ENCODE data around the gene RASL10A.
"Not testable (repeated sequence)": the region's sequence is repeated elsewhere in the genome, so short reads cannot be mapped to it uniquely, and the experiment has no call there.

Gene RASL10A, protein sequence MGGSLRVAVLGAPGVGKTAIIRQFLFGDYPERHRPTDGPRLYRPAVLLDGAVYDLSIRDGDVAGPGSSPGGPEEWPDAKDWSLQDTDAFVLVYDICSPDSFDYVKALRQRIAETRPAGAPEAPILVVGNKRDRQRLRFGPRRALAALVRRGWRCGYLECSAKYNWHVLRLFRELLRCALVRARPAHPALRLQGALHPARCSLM

GRCh38 chr22:29315286-29316140, at the start of gene RASL10A:
Gene RASL10A, minus strand, starts transcription at chr22:29315697. Its CDS starts 451 bp downstream, at chr22:29315246.
- DNase-seq: no peak

DNA sequence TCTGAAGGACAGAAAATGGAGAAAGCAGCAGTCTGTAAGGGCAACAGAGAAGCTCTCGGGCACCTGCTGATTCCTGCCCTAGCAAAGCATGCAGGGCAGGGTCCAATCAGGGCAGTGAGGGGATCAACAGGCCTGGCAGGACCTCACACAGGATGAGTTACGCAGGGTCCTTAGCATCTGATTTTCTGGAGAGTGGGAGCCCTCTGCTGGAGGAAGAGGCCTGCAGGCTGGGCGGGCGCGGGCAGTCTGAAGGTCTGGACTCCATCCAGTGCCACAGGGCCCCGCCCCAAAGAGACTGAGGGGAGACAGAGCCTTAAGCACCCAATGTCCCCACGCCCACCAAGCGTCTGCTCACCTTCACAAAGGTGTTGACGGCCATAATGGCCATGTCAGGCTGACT, 44.0 kb upstream of the RASL10A start:
- no peak for DNase-seq

- DNase-seq: not testable (repeated sequence)
Measured at GRCh38 chr22:29357193-29357890, 41.8 kb upstream of the RASL10A start.

- no peak for DNase-seq
Measured at GRCh38 chr22:29353860-29354259, 38.4 kb upstream of the RASL10A start.

DNA sequence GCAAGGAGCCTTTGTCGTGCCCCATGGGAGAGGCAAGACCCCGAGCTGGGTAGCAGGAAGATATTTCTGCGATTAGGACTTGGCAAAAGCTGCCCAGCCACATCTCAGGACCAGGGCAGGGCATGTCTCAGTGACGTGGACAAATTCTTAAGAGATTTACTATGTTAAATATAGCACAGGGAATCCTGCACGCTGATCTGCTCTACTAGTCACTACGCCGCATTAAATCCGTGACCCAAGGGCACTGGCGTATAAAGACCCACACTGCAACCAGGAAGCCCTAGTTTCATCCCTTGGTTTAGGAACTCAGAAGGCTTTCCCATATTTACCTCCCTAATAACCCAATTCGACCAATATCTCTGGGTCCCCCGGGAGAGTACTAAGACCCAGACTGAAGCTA, 37.8 kb upstream of the RASL10A start:
- DNase-seq: no peak

- no peak for DNase-seq
Measured at GRCh38 chr22:29352778-29353177, 37.3 kb upstream of the RASL10A start.

DNA sequence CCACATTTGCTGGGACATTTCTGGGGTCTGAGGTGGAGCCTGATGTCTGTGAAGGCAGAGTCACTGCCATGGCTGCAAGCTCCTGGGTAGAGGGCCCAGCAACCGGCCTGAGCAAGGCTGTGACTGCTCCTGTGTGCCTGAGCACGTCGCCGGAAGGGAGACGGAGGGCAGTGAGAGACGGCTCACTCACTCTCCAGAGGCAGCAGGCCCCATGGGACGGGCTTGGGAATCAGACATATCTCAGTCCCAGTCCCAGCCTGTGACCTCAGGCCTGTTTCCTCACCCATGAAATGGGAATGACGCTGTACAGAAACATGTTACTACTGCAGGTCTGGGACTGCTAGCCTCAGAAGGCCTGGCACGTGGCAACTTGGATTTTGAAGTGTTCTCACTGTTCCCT, 36.4 kb upstream of the RASL10A start:
- no peak for DNase-seq

DNA sequence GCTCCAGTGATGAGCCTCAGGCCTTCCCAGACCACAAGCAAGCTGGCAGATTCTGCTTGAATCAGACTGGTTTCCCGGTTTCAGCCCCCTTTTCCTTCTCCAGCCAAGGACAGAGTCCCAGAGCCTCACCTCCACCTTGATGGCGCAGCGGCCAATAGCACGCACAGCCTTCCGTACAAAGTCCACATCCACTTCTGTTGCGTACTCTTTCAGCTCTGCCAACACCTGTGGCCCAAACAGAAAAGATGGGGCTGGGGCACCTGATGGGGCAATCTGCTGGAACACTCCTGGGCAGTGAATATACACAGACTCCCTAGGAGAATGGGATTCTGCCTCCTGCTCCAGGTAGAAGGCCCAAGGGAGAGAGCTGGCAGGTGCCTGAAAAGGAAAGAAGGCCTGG, 35.5 kb upstream of the RASL10A start:
- no peak for DNase-seq

DNA sequence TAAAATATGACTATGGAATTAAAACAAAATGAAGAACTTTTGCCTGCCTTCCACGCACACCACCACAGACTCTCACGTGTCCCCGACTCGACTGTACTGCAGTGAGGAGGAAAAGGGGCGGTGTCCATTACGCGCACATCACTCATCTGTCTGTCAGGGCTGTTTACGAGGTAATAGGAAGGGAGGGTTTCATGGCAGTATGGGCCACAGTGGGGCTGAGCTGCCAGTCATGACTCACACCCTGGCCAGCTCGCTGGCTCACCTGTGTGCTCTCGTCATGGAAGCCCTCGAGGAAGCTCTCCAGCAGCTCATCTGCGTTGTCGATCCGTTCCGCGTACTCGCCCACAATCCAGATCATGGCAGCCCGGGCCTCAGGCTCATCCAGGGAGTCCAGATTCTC, 33.5 kb upstream of the RASL10A start:
- DNase-seq: no peak

- DNase-seq: no peak
Measured at GRCh38 chr22:29348041-29348440, 32.5 kb upstream of the RASL10A start.

GRCh38 chr22:29346659-29347058, 31.2 kb upstream of the RASL10A start:
- no peak for DNase-seq

- DNase-seq: no peak
Measured at GRCh38 chr22:29345932-29346331, 30.4 kb upstream of the RASL10A start.

DNA sequence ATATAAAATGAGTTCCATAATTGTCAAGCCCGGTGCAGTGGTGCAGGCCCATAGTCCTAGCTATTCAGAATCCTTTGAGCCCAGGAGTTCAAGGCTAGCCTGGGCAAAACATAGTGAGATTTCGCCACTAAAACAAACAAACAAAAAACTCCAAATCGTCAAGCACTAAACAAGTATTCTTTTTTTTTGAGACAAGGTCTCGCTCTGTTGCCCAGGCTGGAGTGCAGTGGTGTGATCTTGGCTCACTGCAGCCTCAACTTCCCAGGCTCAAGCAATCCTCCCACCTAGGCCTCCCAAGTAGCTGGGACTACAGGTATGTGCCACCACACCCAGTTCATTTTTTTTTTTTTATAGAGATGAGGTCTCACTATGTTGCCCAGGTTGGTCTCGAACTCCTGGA, 29.4 kb upstream of the RASL10A start:
- DNase-seq: not testable (repeated sequence)

GRCh38 chr22:29344137-29344536, 28.6 kb upstream of the RASL10A start:
- no peak for DNase-seq

DNA sequence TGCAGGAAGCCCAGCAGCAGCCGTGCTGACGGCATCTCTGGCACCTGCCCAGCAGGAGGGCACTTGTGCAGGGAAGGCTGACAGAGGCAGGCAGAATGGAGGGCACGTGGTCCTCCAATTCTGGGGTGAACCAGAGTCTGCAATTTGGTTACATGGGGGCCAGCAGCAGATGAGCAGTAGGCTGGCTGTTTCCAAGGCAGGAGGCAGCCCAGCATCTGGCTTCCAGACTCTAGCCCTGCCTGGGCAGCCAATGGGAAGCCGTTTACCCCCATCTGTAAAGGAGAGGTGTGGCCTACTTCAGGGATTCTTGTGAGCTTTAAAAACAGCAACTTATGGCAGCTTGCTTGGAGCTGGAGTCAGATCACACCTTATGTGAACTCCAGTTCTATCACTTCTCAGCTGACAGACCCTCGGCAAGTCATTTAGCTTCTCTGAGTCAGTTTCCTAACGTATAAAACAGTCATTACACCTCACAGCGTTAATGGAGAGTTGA, 27.9 kb upstream of the RASL10A start:
- DNase-seq: peak; percentile 47

- no peak for DNase-seq
Measured at GRCh38 chr22:29342577-29343312, 27.2 kb upstream of the RASL10A start.

DNA sequence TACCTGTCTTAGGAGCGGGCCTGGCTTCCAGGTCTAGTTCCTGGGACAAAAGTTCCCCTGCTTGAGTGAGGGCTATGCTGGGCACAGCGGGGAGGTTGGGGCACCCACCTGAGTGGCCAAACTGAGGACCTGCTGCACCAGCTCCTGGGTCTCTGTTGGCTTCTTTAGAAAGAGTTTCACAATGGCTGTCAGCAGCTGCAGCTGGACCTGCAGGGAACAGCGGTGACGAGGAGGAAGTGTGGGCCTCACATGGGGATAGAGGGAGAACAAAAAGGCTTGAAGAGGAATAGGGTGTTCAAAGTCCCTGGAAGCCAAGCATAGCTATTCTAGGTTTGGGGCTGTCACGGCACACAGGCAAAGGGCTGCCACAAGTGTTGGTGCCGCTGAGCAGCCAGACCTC, 26.7 kb upstream of the RASL10A start:
- DNase-seq: no peak

- no peak for DNase-seq
Measured at GRCh38 chr22:29341849-29342127, 26.3 kb upstream of the RASL10A start.

DNA sequence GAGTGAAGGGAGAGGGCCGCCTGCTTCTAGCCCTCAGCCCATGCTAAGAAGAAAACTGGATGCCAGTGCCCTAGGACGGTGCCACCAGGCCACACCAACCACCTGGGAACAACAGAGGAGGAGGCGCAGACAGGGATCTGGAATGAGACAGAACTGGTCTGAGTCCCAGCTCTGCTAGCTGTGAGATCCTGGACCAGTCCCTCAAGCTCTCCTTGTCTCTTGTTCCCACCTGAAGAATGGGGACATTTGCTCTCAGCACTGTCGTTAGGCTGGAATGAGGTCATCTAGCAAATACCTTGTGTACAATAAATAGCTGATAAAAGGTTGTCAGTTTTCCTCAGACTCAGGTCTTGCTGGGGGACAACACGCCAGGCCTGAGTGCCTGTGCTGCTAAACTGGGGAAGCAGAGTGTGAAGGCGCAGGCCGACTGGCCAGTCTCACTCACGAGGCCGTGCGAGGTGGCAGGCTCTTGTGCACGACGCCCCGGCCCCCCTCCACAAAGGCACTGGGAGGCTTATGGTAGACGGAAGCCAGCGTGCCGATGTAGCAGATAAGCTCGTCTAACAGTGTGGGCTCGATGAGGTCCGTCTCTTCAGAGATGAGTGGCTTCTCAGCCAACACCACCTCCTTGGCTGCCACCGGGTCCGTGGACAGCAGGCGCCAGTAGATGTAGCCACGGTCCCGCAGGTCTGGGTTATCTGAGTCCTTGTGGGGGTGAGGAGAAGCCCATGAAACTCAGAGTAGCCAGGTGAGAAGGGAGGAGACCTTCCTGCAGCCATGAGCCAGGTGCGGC, 25.8 kb upstream of the RASL10A start:
- DNase-seq: no peak

- no peak for DNase-seq
Measured at GRCh38 chr22:29340566-29340965, 25.1 kb upstream of the RASL10A start.

GRCh38 chr22:29339381-29340235, 24.1 kb upstream of the RASL10A start:
- DNase-seq: no peak

Data from activated CD4-positive, alpha-beta T cell treated with anti-CD3 and anti-CD28 coated beads, Interleukin-2, Interleukin-6, amounts not matched to agents 100 ng/mL and 50 ng/mL, durations not matched to agents 16 hours and 8 hours (primary cell).